Large intestine (tissue), 3 donors: Measurements from ENCODE around the gene CFC1. TPM values are rescaled to one million over a fixed set of nuclear protein-coding genes. Genes with fewer than 3 reads are reported as not detected.
"Not testable (repeated sequence)": the region's sequence is repeated elsewhere in the genome, so short reads cannot be mapped to it uniquely, and the experiment has no call there.

Experiments used
- DNase-seq, 2 donors: peaks; one replicate each; pipeline versions ENCODE4 v3.0.0 to v3.0.0-alpha.2; 2013
- H3K27ac ChIP-seq: one replicate; pipeline ENCODE4 v1.5.1; 2013; ENCODE audit warnings: low read length
- H3K27me3 ChIP-seq: 2 replicates; pipeline ENCODE4 v1.6.1; 2013; ENCODE audit warnings: low read length; ENCODE audit not compliant: control insufficient read depth, insufficient read depth
- H3K36me3 ChIP-seq: 2 replicates; pipeline ENCODE4 v1.6.1; 2013; ENCODE audit warnings: low read length; ENCODE audit not compliant: control insufficient read depth, insufficient read depth
- H3K4me1 ChIP-seq: one replicate; pipeline ENCODE4 v1.6.1; 2013; ENCODE audit warnings: low read length; ENCODE audit not compliant: control insufficient read depth, insufficient read depth
- H3K4me3 ChIP-seq: one replicate; pipeline ENCODE4 v1.5.1; 2013; ENCODE audit warnings: low read length
- H3K9me3 ChIP-seq: one replicate; pipeline ENCODE4 v1.6.1; 2013; ENCODE audit warnings: mild to moderate bottlenecking, low read depth, low read length, moderate library complexity; ENCODE audit not compliant: control insufficient read depth
- WGBS: methylation state at CpG from one replicate; pipeline ENCODE4 v1.1.5; 2013; ENCODE audit warnings: low lambda C conversion rate; ENCODE audit not compliant: insufficient coverage; 5-methylcytosine and 5-hydroxymethylcytosine counted together
- polyA plus RNA-seq: library from polyadenylated mRNA; unstranded; fragments of 120-200 nt; gene quantifications from one replicate; pipeline ENCODE4 v1.2.1, GENCODE V29; 2013

Gene CFC1
- polyA plus RNA-seq, 1 donor = 3.7 TPM

GRCh38 chr2:130549475-130549874 is 49.9 kb downstream of the CFC1 start:
- not testable (repeated sequence) for H3K36me3 ChIP-seq, H3K27me3 ChIP-seq, DNase-seq, H3K27ac ChIP-seq, H3K4me1 ChIP-seq, H3K4me3 ChIP-seq, H3K9me3 ChIP-seq
- no CpG with 5 or more reads among the region's 27 CpGs for WGBS

- no CpG with 5 or more reads among the region's 3 CpGs for WGBS
- H3K4me3 ChIP-seq, H3K27ac ChIP-seq, H3K9me3 ChIP-seq, H3K36me3 ChIP-seq, H3K4me1 ChIP-seq, H3K27me3 ChIP-seq, DNase-seq: not testable (repeated sequence)
Measured at GRCh38 chr2:130548418-130548817, 51.0 kb downstream of the CFC1 start.

DNA sequence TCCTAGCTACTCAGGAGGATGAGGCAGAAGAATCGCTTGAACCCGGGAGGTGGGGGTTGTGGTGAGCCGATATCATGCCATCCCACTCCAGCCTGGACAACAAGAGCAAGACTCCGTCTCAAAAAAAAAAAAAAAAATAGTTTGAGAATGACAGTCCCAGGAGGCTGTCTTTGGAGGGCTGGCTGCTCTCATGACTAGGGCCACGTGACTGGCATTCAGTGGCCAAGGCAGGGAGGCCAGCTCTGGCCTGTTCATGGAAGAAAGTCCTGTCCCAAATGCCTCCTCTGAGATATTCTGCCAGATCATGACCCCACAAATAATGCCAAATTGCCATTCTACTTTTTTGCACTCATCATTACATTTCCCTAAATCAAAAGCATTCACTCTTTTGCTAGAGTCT is 54.4 kb downstream of the CFC1 start:
- H3K27ac ChIP-seq, H3K27me3 ChIP-seq, H3K4me1 ChIP-seq, H3K4me3 ChIP-seq, H3K9me3 ChIP-seq, H3K36me3 ChIP-seq, DNase-seq: not testable (repeated sequence)
- no CpG with 5 or more reads among the region's 5 CpGs for WGBS

DNA sequence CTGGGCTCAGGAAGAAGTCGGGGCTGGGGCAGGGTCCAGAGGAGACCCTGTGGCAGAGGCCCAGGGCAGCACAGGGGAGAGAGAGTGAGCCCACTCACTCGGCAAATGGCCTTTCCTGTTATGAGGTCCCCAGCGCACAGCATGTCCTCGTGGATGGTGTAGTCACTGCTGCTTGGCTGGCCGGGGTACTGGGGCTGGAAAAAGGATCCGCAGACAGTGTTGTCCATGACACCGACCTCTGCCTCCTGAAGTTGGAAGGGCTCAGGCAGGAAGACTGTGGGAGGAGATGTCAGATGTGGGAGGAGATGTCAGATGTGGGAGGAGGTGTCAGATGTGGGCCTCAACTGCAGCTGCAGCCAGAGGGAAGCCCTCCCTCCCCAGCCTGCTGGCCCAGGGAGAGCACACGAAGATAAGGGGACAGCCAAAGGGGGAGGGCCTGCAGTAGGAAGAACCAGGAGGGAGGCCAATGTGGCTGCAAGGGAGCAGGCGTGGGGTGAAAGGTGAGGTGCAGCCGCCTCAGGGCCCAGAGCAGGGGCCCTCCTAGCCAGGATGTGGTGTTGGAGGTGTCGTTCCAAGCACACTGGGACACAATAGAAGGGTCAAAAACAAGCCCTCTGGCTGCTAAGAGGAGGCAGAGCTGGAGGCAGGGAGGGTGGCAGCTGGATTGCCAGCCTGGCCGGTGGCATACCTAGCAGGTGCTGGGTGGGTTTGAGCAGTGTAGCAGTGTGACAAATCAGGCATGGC is 55.4 kb downstream of the CFC1 start:
- not testable (repeated sequence) for DNase-seq, H3K36me3 ChIP-seq, H3K4me3 ChIP-seq, H3K27ac ChIP-seq, H3K9me3 ChIP-seq, H3K27me3 ChIP-seq, H3K4me1 ChIP-seq
- WGBS = no CpG with 5 or more reads among the region's 12 CpGs

DNA sequence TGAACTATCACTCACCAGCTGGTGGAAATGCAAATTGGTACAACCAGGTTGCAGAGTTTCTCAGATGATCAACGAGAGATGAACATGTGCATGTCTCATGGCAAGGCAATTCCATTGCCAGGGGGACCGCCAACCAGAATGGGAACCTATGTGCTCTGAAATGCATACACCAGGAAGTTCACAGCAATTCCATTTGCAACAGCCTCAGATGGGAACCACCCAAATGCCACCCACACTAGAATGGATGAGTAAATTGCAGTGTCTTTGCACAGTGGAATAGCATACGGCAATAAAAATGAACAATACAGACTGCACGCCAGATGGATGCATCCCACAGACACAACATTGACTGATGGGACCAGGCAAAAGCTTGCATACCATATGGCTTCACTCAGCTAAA is 56.6 kb downstream of the CFC1 start:
- not testable (repeated sequence) for H3K9me3 ChIP-seq, DNase-seq, H3K27me3 ChIP-seq, H3K4me1 ChIP-seq, H3K27ac ChIP-seq, H3K36me3 ChIP-seq, H3K4me3 ChIP-seq
- no CpG with 5 or more reads among the region's 4 CpGs for WGBS

Other genes with a start within 250 kb of the CFC1 start
- 64.4 TPM for gene PTPN18, start 243.5 kb downstream of the CFC1 start, polyA plus RNA-seq
- gene POTEI, start 90.2 kb downstream of the CFC1 start, polyA plus RNA-seq = 0.10 TPM
- gene CFC1B, start 78.4 kb downstream of the CFC1 start, polyA plus RNA-seq = 0.16 TPM
- 0.07 TPM for gene POTEJ, start 11.9 kb upstream of the CFC1 start, polyA plus RNA-seq
- 0.37 TPM for gene GPR148, start 129.5 kb upstream of the CFC1 start, polyA plus RNA-seq
- 1.3 TPM for gene AMER3, start 156.0 kb upstream of the CFC1 start, polyA plus RNA-seq
- 5.4 TPM for gene ARHGEF4, start 237.3 kb upstream of the CFC1 start, polyA plus RNA-seq